Subcutaneous adipose tissue (tissue), 4 donors: ENCODE data around the gene WIPF2. TPM values are rescaled to one million over a fixed set of nuclear protein-coding genes. Genes with fewer than 3 reads are reported as not detected.

Source experiments
- CTCF ChIP-seq: fragments of 450-650 bp; IDR thresholded peaks from one replicate; pipeline ENCODE4 v1.5.1; 2016; ENCODE audit warnings: low read depth, mild to moderate bottlenecking, control low read depth, antibody characterized with exemption, moderate library complexity
- total RNA-seq, 4 donors: library from RNA; depleted of rRNA; stranded (reverse); fragments of >200 nt; gene quantifications; one replicate each; pipeline ENCODE4 v1.1.0, GENCODE V29; 2016

WIPF2 gene
- total RNA-seq, 4 donors from 2014 or later: 8.1 to 10.2 (median 9.7) TPM

- no peak for TF ChIP-seq CTCF
These were observed 26.1 kb upstream of the WIPF2 start for GRCh38 chr17:40192961-40193360.

GRCh38 chr17:40194821-40195220 lies 24.3 kb upstream of the WIPF2 start:
- TF ChIP-seq CTCF: no peak

GRCh38 chr17:40197550-40197949 lies 21.6 kb upstream of the WIPF2 start:
- TF ChIP-seq CTCF: no peak

GRCh38 chr17:40198576-40198975 lies 20.5 kb upstream of the WIPF2 start:
- no peak for TF ChIP-seq CTCF

- no peak for TF ChIP-seq CTCF
These were observed 16.0 kb upstream of the WIPF2 start for GRCh38 chr17:40203131-40203530.

- no peak for TF ChIP-seq CTCF
These were observed 9.6 kb upstream of the WIPF2 start for GRCh38 chr17:40209404-40210093.

GRCh38 chr17:40218006-40218739 lies 931 bp upstream of the WIPF2 start:
- no peak for TF ChIP-seq CTCF
